ENCODE data around the gene SDK1.

DNA sequence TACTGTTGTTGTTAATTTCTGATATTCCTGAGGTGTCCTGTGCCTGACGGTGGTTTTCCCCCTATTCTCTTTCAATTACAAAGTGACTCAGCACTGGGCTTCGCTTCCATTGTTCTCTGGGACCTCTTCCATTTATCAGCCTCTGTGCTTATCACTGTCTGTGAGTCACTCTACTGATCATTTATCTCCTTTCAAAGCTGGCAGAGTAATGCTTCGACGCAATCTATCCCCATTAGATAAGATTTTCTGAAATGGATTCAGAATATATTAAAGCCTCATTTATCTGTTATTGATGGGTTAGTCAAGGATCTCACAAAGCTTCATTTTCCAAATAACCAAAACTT, 679.2 kb downstream of the SDK1 start:
- TF ChIP-seq CTCF (conservative IDR thresholded peaks at IDR 0.05; ENCODE audit: low read depth in 2 of 2) (no peak), EZH2 (IDR thresholded peaks at IDR 0.05; ENCODE audit: low read depth, unreplicated experiment) (no peak)
- TF ChIP-seq, protein P1, sequence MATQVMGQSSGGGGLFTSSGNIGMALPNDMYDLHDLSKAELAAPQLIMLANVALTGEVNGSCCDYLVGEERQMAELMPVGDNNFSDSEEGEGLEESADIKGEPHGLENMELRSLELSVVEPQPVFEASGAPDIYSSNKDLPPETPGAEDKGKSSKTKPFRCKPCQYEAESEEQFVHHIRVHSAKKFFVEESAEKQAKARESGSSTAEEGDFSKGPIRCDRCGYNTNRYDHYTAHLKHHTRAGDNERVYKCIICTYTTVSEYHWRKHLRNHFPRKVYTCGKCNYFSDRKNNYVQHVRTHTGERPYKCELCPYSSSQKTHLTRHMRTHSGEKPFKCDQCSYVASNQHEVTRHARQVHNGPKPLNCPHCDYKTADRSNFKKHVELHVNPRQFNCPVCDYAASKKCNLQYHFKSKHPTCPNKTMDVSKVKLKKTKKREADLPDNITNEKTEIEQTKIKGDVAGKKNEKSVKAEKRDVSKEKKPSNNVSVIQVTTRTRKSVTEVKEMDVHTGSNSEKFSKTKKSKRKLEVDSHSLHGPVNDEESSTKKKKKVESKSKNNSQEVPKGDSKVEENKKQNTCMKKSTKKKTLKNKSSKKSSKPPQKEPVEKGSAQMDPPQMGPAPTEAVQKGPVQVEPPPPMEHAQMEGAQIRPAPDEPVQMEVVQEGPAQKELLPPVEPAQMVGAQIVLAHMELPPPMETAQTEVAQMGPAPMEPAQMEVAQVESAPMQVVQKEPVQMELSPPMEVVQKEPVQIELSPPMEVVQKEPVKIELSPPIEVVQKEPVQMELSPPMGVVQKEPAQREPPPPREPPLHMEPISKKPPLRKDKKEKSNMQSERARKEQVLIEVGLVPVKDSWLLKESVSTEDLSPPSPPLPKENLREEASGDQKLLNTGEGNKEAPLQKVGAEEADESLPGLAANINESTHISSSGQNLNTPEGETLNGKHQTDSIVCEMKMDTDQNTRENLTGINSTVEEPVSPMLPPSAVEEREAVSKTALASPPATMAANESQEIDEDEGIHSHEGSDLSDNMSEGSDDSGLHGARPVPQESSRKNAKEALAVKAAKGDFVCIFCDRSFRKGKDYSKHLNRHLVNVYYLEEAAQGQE (IDR thresholded peaks at IDR 0.05; ENCODE audit: unreplicated experiment) = no peak

All from GM23338 (cell line).